HG02852 (cell line): ENCODE results near the gene TFPI.
"Not testable (repeated sequence)": the region's sequence is repeated elsewhere in the genome, so short reads cannot be mapped to it uniquely, and the experiment has no call there.

ENCODE experiments used
- ATAC-seq: cut with Tn5 transposase; IDR thresholded peaks from one replicate; pipeline ENCODE4 v1.9.1; 2021; ENCODE audit warnings: mild to moderate bottlenecking, moderate library complexity; ENCODE audit not compliant: unreplicated experiment

Gene TFPI

DNA sequence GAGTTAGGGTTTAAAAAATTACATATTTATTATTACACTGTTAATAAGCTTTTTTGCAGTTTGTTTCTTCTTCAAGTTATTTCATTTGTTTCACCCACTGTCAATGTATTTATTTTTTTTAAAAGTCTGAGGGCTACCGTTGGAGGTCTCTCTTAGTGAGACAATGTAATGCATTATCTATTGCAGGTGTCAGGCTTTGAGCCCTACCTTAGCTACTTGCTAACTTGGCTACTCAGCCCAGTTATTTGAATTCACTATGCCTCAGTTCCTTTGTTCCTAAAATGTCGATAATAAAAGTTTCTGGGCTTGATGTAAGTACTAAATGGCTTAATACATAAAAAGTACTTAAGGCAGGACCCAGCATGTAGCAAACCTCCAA, 458 bp upstream of the TFPI start:
- no peak for ATAC-seq

DNA sequence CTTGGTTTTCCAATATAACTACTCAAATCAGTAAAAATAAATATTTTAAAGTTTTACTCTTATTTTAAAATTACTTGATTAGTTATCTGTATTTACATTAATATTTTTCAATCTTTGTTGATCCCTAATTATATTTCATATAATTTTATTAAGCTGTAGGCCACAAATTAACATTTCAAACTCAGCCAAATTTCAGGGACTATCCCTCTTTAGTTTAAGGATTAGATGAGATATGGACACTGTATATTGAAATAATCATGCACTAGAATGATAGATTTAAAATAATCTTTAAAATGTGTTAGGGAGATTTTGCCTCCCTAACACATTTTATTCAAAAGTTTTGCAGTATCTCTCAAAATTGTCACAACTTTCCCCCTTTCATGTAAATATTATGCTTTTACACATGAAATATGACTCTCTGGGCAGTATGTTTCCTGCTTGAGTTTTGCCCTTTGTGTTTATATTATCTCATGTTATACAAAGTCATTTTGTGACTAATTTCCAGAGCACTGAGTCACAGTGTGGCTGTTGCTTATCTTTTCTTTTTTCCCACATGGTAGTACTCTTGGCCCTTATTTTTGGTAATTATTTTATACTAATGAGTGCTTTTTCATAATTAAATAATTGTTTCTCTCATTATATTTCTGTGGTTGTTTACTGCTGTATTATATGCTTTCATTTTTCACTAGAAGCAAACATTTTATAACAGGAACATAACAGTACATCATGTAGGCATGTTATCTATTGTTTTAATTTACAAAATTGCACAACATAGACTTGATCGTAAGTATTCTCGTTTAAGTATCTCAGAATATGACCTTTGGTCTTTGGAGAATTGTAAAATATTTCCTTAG, 1.2 kb downstream of the TFPI start:
- ATAC-seq = no peak

DNA sequence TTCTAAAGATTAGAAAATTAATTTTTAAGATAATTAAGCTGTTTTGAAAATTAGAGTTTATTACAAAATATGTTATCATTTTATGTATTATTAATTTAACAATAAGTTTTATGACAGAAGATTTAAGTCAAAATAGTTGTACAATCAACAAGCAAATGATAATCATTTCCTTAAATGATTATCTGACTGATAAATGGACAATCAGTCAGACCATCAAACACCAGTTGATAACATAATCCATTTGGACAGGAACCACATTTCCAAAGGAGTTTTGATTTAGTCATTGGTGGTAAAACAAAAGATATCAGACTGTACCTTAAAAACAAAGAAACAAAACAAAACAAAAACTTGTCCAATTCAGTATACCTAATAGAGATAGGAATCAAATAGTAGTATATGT, 1.9 kb downstream of the TFPI start:
- ATAC-seq = no peak

DNA sequence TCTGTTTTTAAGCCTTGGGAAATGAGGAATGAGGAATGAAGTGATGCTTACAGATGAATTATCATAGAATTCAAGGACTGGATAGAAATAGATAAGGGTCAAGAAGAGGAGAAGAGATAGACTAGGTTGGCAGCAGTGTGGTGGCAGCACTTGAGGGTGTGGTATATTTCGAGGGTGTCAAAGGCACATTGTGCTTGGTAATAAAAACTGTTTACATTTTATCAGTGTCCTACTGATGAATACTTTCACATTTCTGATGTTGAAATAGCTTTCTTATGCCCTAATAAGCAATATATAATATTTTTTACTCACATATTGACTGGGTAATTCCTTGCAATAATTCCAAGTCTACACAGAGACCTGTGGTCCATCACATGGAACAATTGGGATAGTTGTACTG, 3.4 kb downstream of the TFPI start:
- no peak for ATAC-seq

DNA sequence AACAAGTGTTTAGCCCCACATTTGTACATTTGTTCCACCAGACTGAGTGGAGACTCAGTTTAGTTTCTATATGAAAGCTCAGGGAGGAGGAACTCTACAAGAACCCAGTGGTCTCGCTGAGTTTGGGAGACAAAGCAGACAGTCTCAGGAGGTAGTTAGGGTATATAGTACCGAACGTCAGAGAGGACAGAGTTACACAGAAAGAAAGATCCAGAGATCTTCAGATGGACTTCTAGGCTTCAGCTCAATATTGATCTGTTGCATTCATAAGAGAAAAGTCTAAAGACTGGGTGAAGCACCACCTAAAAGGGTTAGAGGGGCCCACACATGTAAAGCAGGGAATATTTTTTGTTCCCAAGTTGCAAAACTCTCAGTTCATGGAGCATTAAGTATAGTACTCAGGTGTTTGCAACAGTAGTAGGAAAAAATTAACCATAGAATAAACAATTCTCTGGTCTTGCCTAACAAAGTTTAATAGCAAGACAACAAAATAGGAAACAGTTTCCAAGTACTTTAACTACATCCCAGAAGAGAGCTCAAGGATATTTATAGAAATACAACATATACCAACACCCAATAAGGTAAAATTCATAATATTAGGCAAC, 4.2 kb downstream of the TFPI start:
- no peak for ATAC-seq

DNA sequence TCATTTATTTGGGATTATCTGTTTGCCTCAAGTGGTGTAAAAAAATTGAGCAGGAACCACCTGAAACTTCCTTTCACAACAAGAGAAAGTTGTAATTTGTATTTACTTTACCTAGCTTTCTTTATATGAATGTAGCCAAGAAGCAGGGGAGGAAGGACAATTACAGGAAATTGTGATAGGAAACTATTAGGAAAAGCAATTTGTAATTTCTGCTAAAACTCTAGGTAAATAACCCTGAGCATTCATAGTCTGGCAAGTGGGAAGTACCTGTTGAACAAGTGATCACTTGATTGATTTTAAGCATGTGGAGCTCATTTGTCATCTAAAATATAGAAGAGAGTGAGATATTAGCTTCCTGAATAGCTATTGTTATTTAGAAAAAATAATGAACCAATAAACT, 5.0 kb downstream of the TFPI start:
- no peak for ATAC-seq

DNA sequence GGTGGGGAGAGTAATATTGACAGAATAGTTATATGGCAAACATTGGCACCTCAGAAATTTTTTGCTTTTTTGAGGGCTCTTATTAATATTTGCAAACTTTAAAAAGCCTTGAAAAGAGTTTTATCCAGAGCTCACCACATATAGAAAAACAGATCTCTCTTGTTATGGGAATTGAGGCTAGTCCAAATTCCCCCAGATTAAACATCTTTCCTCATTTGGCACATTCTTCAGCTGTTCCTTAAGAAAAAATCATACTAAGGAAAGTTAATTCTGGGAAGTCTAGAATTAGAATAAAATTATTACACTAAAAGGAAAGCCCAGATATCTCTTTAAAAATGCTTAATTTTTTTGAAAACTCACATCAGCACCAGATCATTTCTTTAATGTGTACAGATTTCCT, 5.6 kb downstream of the TFPI start:
- ATAC-seq = no peak

DNA sequence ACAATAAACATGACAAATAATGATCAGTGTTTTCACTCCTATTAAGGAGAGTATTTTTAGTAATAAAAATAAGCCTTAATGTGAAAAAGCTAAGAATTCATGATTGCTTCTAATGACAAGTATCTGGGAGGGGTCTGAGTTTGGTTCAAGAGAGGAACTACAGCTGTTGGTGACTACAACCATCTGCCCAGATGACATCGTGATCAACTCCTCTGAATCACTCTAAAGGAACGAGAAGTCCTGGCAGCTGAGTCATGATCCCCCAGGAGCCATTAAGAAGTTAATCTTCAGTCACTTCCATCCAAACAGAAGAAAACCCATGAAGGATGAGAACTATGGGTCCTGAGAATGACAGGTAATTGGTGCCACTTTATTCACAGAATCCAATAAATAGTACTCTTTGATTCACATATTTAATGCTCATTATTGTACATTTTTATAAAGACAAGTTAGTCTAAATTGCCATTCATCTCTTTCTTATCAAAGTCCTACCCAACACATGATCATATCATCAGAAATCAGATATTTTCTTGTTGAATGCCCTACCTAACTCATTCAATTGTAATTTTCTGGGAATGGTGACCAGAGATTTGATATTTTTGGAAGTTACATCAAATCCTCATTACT, 6.8 kb downstream of the TFPI start:
- ATAC-seq = no peak

DNA sequence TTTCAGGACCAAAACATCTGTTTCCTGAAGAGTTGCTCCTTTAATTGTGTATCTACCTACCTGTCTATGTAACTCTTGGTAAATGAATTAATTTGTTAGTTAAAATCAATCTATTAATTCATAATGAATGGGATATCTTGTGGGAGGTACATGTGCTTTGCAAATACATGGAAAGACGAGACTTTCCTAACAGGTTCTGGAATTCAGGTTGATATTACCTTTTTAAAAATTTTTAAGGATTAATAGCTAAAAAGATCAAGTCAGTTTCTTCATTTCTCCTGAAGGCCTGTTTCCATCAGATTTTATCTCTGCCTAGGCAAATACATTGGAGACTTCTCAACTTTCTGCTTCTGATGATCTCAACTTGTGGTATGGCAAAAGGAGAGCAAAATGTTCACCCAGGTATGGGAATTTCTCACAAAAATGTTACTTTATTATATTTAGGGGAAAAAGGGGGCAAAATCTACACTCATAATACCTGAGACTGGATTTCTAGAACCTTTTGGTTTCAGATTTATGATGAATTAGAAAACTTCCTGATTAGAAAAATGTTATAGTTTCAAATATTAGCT, 7.4 kb downstream of the TFPI start:
- no peak for ATAC-seq

DNA sequence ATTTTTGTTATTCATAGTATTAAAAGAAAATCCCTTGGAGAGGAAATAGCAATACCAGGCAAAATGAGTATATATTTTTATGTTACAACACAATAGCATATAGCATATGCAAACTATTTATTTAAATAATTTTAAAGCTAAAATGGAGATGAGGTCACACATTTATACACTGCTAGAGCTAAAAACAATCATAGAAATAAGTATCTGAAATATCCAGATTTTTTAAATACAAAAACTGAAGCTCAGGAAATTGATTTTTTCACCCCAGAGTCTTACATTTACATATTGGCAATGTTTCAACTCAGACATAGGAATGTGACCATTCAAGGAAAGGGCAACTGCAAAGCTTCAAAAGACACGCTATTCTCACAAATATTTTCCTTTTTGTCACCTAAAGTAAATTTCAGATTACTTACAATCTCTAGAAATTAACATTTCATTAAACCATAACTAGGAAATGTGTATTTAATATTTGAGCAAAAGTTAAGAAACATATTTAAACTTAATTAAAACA, 8.9 kb downstream of the TFPI start:
- ATAC-seq = no peak

DNA sequence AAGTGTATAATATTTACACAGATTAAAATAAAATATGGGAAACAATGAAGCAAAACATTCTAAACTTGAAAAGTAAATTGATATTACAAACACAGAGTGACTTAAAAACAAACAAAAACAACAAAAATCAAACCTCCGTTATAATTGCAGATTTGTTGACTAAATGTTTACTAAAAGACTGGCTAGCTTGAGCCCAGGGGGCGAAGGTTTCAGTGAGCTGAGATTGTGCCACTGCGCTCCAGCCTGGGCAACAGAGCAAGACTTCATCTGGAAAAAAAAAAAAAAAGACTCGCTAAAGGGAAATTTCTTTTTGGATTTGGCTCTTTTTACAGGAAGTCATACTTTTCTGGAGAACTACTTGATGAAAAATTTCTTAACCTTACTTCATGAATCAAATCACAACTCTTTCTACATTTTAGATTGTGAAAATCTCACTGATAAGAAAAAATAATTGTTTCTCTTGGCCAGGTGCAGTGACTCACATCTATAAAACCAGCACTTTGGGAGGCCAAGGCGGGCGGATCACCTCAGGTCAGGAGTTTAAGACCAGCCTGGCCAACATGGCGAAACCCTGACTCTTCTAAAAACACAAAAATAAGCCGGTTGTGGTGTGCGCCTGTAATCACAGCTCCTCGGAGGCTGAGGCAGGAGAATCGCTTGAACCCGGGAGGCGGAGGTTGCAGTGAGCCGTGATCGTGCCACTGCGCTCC, 9.7 kb downstream of the TFPI start:
- ATAC-seq = no peak

DNA sequence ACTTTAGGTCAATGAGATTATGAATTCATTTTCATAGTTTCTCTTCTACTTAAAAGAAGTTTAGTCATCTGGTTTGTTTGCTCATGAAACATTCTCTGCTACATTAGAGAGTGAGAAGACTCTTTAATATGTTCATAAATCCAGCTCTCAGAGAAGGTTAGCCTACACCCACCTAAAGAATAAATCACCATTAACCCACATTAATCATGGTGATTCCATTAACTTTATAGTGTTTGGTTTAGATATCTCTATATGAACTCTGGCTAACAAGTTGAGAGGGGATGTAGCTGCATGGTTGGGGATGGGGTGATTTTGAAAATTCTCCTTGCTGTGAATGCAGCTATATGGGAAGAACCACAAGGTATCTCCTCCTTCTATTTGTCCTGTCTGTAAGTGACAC, 10.7 kb downstream of the TFPI start:
- no peak for ATAC-seq

DNA sequence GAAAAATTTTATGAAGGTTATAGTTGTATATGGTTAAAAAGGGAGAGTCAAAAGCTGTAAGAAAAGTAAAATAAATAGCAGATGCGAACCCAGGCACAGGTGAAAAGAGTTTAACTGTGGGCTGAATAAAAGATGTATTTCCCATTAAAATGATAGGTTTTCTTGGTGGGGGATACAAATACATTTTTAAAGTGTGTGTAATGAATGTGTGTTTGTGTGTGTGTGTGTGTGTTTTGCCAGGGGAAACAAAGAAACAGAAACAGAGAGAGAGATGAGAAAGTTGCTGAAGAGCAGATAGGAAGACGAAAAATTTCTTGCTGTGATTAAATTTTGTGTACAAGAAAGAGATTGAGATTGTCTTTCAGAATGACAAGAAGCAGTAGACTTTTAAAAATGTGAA, 12.1 kb downstream of the TFPI start:
- no peak for ATAC-seq

DNA sequence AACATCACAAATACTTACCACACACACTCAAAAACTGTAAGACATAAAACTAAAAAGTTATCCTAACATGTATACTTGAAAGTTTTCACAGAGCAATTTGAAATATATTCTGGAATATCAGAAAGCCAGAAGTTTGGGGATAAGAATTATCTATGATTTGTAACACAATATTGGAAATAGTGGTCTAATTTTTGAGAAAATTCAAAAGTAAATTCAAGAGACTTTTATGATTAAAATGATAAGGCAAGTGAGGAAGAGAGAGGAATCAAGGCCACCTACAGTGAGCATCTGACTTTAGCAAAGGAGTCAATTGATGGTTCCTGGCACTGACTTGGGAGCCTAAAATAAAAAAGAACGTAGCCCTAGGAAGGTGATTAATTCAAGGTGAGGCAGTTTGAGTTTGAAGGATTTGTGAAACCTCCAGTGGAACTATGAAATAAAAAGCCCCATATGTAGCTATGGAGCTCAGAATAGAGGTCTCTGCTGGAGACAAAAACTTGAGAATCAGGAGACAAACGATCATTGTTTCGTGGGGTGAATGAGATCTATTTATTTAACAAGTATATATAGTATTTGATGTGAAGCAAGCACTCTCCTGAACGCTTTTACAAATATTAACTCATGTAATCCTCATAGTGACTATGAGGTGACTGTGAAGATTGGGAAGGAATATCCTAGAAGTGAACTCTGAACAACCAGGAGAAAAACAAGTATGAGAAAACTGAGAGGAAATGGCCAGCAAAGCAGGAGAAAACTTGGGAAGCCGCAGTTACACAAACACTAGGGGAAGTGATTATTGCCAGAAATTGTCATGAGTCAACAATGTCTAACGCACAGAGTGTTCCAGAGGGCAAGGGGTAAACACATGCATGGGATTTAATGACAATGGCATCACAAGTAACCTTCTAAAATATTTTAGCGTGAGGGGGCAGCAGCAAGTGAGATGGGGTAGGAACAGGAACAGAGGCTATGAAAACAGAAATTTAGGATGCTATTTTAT, 12.8 kb downstream of the TFPI start:
- ATAC-seq = no peak

DNA sequence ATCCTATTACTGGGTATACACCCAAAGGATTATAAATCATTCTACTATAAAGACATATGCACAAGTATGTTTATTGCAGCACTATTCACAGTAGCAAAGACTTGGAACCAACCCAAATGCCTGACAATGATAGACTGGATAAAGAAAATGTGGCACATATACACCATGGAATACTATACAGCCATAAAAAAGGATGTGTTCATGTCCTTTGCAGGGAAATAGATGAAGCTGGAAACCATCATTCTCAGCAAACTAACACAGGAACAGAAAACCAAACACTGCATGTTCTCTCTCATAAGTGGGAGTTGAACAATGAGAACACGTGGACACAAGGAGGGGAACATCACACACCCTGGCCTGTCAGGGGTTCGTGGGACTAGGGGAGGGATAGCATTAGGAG, 16.0 kb downstream of the TFPI start:
- not testable (repeated sequence) for ATAC-seq

DNA sequence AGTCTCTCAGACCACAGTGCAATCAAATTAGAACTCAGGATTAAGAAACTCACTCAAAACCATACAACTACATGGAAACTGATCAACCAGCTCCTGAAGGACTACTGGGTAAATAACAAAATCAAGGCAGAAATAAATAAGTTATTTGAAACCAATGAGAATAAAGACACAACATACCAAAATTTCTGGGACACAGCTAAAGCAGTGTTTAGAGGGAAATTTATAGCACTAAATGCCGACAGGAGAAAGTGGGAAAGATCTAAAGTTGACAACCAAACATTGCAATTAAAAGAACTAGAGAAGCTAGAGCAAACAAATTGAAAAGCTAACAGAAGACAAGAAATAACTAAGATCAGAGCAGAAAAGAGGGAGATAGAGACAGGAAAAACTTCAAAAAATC, 18.9 kb downstream of the TFPI start:
- not testable (repeated sequence) for ATAC-seq

DNA sequence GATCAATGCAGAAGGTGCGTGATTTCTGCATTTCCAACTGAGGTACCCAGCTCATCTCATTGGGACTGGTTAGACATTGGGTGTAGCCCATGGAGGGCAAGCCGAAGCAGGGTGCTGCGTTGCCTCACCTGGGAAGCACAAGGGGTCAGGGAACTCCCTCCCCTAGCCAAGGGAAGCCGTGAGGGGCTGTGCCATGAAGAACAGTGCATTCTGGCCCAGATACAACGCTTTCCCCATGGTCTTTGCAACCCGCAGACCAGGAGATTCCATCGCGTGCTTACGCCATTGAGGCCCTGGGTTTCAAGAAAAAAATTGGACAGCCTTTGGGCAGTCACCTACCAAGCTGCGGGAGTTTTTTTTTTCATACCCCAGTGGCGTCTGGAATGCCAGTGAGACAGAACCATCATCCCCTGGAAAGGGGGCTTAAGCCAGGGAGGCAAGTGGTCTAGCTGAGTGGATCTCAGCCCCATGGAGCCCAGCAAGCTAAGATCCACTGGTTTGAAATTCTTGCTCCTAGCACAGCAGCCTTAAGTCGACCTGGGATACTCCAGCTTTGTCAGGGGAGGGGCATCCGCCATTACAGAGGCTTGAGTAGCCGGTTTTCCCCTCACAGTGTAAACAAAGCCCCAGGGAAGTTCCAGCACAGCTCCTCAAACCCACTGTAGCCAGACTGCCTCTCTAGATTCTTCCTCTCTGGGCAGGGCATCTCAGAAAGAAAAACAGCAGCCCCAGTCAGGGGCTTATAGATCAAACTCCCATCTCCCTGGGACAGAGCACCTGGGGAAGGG, 21.7 kb downstream of the TFPI start:
- ATAC-seq = peak; percentile 68

DNA sequence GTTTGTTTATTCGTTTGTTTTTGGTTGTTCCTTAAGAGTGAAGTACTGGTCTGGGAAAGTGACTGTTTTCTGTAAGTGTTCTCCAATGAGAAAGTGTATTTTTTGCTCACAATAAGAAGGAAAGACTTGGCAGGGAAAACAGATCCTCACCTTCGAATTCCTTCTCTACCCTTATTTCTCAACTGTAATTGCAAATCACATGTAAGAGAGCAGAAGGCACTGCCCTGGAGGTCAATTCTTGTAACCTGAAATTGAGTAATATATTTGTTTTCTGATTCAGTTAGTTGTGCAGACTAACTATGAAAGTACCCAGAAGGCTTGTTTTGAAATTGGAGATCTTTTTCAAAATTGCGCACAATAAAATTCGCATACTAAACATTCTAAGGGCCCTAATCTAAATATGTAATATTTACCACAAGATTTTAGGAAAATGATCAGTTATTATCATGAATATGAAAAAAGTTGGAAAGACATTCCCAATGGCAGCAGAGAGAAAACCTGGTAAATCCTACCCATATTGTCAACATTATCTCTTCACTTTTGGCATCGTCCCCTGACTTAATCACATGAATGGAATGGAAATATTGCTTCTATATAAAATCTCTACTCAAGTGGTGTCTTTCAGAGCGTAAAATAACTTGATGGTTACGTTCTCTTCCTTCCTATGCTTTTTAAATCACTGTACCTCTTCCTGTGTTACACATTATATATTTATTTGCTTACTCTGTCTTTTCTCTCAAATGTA, 24.1 kb downstream of the TFPI start:
- no peak for ATAC-seq
